PC-3 (cell line): Measurements from ENCODE around the gene ARID4A. TPM values are rescaled to one million over a fixed set of nuclear protein-coding genes. Genes with fewer than 3 reads are reported as not detected.

Experiments
- ATAC-seq: fragments of 200-7000 bp; cut with Tn5 transposase; 2 replicates; pipeline ENCODE4 v1.9.1; 2020; ENCODE audit warnings: mild to moderate bottlenecking, moderate library complexity
- BruUV-seq: library from RNA; stranded (reverse); fragments of 400-500 nt; replicated peaks from 2 replicates; lab custom pipeline; 2021; lab: Mats Ljungman, UMichigan
- CTCF ChIA-PET: fragments of 300-600 bp; sonication (Branson Sonifier 250); formaldehyde crosslinking; loops from one replicate; lab custom pipeline; 2022; ENCODE audit warnings: antibody characterized with exemption; lab: Charles Lee
- POLR2A ChIA-PET: fragments of 300-600 bp; sonication (Branson Sonifier 250); formaldehyde crosslinking; loops from one replicate; lab custom pipeline; 2022; ENCODE audit warnings: antibody characterized with exemption; ENCODE audit not compliant: unreplicated experiment; lab: Charles Lee
- DNase-seq: peaks from one replicate; pipeline ENCODE4 v3.0.0-alpha.2; 2015
- H2AFZ ChIP-seq: fragments of 300-600 bp; sonication (generic); 2 replicates; pipeline ENCODE4 v1.6.0; 2016; ENCODE audit warnings: antibody characterized with exemption, low read length
- H3F3A ChIP-seq: fragments of 300-600 bp; sonication (generic); one replicate; pipeline ENCODE4 v1.6.0; 2017; ENCODE audit warnings: antibody characterized with exemption, low read length, control low read depth, mild to moderate bottlenecking; ENCODE audit not compliant: unreplicated experiment
- H3K27ac ChIP-seq: fragments of 300-600 bp; sonication (generic); 2 replicates; pipeline ENCODE4 v1.5.1; 2016; ENCODE audit warnings: mild to moderate bottlenecking, low read length
- H3K27me3 ChIP-seq: fragments of 300-600 bp; sonication (generic); 2 replicates; pipeline ENCODE4 v1.6.1; 2016; ENCODE audit warnings: low read length, mixed read lengths
- H3K36me3 ChIP-seq: fragments of 300-600 bp; sonication (generic); 2 replicates; pipeline ENCODE4 v1.6.1; 2016; ENCODE audit warnings: low read depth, mixed run types, low read length, mixed read lengths
- H3K4me1 ChIP-seq: fragments of 300-600 bp; sonication (generic); 2 replicates; pipeline ENCODE4 v1.5.1; 2016; ENCODE audit warnings: low read length; ENCODE audit not compliant: insufficient read depth
- H3K4me2 ChIP-seq: fragments of 300-600 bp; sonication (generic); 2 replicates; pipeline ENCODE4 v1.6.0; 2016; ENCODE audit warnings: low read length
- H3K4me3 ChIP-seq: fragments of 300-600 bp; sonication (generic); 2 replicates; pipeline ENCODE4 v1.5.1; 2016; ENCODE audit warnings: mild to moderate bottlenecking, low read length, mixed read lengths
- H3K79me2 ChIP-seq: fragments of 300-600 bp; sonication (generic); 2 replicates; pipeline ENCODE4 v1.6.1; 2017; ENCODE audit warnings: low read length, mixed read lengths
- H3K9ac ChIP-seq: fragments of 300-600 bp; sonication (generic); 2 replicates; pipeline ENCODE4 v1.6.0; 2016; ENCODE audit warnings: mild to moderate bottlenecking, low read length
- H3K9me2 ChIP-seq: fragments of 300-600 bp; sonication (generic); replicated peaks from 2 replicates; pipeline ENCODE4 v1.6.1; 2016; ENCODE audit warnings: mixed run types, low read length, mixed read lengths
- H3K9me3 ChIP-seq: fragments of 300-600 bp; sonication (generic); 2 replicates; pipeline ENCODE4 v1.6.1; 2016; ENCODE audit warnings: low read length, mixed read lengths
- H4K20me1 ChIP-seq: fragments of 300-600 bp; sonication (generic); 2 replicates; pipeline ENCODE4 v1.6.1; 2016; ENCODE audit warnings: low read length, mixed read lengths
- EZH2 ChIP-seq: fragments of 300-600 bp; sonication (generic); IDR thresholded peaks from one replicate; pipeline ENCODE4 v1.6.1; 2017; ENCODE audit warnings: antibody characterized with exemption, mild to moderate bottlenecking, low read length; ENCODE audit not compliant: unreplicated experiment
- EZH2phosphoT487 ChIP-seq: fragments of 300-600 bp; sonication (generic); IDR thresholded peaks from 2 replicates; pipeline ENCODE4 v1.6.1; 2018; ENCODE audit warnings: mild to moderate bottlenecking, antibody characterized with exemption, low read length, borderline replicate concordance
- intact Hi-C: fragments of 100-400 bp; cut with micrococcal nuclease; formaldehyde crosslinking; loops from 2 replicates; pipeline ENCODE4 v1.9.0; 2023
- total RNA-seq: library from RNA; depleted of rRNA; stranded (reverse); fragments of >200 nt; gene quantifications from 2 replicates; pipeline ENCODE4 v1.2.3, GENCODE V29; 2014
- TF ChIP-seq, protein P1 (sequence below): fragments of 300-600 bp; sonication (generic); conservative IDR thresholded peaks from 2 replicates; pipeline ENCODE4 v1.5.1; 2017; ENCODE audit warnings: antibody characterized with exemption, low read depth, mild to moderate bottlenecking, low read length

Gene ARID4A
- total RNA-seq, 1 experiment from 2014 or later, result 7.3 TPM

DNA sequence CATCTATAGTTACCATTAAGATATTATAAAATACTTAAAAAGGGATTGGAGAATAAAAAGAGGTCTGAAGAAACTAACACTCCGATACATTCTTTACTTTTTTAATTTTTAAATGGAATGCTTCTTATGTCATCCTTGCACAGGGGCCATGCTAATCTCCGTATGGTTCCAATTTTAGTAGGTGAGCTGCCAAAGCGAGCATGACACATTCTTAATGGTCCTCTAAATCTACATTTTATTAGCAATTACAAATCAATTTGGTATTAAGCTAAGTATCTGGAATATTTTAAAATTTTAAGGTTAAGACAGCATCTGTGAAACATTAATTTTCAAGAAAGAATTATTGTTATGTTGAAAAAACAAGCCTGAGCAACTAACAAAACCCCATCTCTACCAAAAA, 6.2 kb upstream of the ARID4A start:
- Histone ChIP-seq H3K27ac (no peak overlapping the region), H3K36me3 (peaks cover 84% of the 10 kb centered on the region), H2AFZ (no peak overlapping the region), H3K27me3 (no peaks in the 10 kb centered on the region), H3K9me3 (no peaks in the 10 kb centered on the region), H4K20me1 (peaks cover 71% of the 10 kb centered on the region), H3K9me2 (no peaks in the 10 kb centered on the region), H3K9ac (no peak overlapping the region), H3K4me1 (peaks cover 7% of the 10 kb centered on the region), H3K79me2 (peaks cover 100% of the 10 kb centered on the region), H3K4me2 (no peak overlapping the region), H3F3A (no peaks in the 10 kb centered on the region), H3K4me3 (no peak overlapping the region)
- BruUV-seq, result no TSS peak
- intact Hi-C loops, result no loop called here
- TF ChIP-seq, protein P1, sequence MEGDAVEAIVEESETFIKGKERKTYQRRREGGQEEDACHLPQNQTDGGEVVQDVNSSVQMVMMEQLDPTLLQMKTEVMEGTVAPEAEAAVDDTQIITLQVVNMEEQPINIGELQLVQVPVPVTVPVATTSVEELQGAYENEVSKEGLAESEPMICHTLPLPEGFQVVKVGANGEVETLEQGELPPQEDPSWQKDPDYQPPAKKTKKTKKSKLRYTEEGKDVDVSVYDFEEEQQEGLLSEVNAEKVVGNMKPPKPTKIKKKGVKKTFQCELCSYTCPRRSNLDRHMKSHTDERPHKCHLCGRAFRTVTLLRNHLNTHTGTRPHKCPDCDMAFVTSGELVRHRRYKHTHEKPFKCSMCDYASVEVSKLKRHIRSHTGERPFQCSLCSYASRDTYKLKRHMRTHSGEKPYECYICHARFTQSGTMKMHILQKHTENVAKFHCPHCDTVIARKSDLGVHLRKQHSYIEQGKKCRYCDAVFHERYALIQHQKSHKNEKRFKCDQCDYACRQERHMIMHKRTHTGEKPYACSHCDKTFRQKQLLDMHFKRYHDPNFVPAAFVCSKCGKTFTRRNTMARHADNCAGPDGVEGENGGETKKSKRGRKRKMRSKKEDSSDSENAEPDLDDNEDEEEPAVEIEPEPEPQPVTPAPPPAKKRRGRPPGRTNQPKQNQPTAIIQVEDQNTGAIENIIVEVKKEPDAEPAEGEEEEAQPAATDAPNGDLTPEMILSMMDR, result no peak
- TF ChIP-seq EZH2phosphoT487, result no peak
- ChIA-PET CTCF (no interaction called here), POLR2A (no interaction called here)
- no peak for DNase-seq
- no peak for ATAC-seq

DNA sequence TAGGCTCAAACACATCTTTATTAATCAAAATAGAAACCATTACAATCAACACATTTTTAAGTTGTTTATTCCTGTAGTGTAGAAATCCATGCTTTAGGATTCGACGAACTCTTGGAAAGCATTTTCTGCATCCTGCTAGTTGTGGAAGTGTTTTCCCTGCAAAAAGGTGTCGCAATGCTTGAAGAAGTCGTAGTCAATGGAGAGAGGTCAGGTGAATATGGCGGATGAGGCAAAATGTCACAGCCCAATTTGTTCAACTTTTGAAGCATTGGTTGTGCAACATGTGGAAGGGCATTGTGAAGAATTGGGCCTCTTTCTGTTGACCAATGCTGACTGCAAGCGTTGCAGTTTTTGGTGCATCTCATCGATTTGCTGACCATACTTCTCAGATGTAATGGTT, 4.2 kb upstream of the ARID4A start:
- H3F3A ChIP-seq, result no peaks in the 10 kb centered on the region
- no peak overlapping the region for H2AFZ ChIP-seq
- peaks cover 60% of the 10 kb centered on the region for H4K20me1 ChIP-seq
- H3K9ac ChIP-seq, result no peak overlapping the region
- H3K27ac ChIP-seq, result no peak overlapping the region
- CTCF ChIA-PET, result no interaction called here
- DNase-seq, result no peak
- POLR2A ChIA-PET, result no interaction called here
- H3K4me3 ChIP-seq, result no peak overlapping the region
- peaks cover 7% of the 10 kb centered on the region for H3K4me1 ChIP-seq
- H3K36me3 ChIP-seq, result peaks cover 64% of the 10 kb centered on the region
- H3K27me3 ChIP-seq, result no peaks in the 10 kb centered on the region
- H3K9me3 ChIP-seq, result no peaks in the 10 kb centered on the region
- intact Hi-C loops, result no loop called here
- BruUV-seq, result no TSS peak
- no peak overlapping the region for H3K4me2 ChIP-seq
- peaks cover 92% of the 10 kb centered on the region for H3K79me2 ChIP-seq
- TF ChIP-seq EZH2 (no peak), EZH2phosphoT487 (no peak)
- TF ChIP-seq, protein P1, result no peak
- H3K9me2 ChIP-seq, result no peaks in the 10 kb centered on the region
- no peak for ATAC-seq

DNA sequence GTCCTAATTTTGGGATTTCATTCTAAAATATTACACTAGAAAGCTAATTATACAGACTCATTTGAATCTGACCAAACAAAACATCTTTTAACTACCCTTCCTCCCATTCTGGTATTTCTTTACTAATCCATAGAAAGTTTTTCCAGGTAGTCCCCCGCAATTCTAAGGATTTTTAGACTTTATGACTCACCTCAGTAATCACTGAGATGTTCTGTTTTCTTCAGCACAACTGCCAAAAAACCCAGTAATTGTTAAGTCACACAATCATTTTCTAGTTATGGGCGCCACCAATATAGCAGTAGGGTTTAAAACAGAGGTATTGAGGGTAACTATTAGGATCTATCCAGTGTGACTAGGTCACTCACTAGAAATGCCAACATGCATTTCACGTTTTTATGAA, 1.6 kb upstream of the ARID4A start:
- TF ChIP-seq EZH2phosphoT487, result no peak
- TF ChIP-seq, protein P1, result no peak
- no peak for TF ChIP-seq EZH2
- Histone ChIP-seq H3K9me3 (no peaks in the 10 kb centered on the region), H3K36me3 (peaks cover 44% of the 10 kb centered on the region), H3F3A (no peaks in the 10 kb centered on the region), H3K79me2 (peaks cover 89% of the 10 kb centered on the region), H3K9me2 (no peaks in the 10 kb centered on the region), H4K20me1 (peaks cover 52% of the 10 kb centered on the region), H2AFZ (no peak overlapping the region), H3K9ac (peak overlapping the region; percentile 79), H3K4me3 (peak overlapping the region; percentile 78), H3K27me3 (no peaks in the 10 kb centered on the region), H3K27ac (no peak overlapping the region; the same call in 1 of the 2 replicates), H3K4me1 (peaks cover 18% of the 10 kb centered on the region), H3K4me2 (peak overlapping the region; percentile 86)
- BruUV-seq, result no TSS peak
- intact Hi-C loops, result loop anchor here (2.0 kb wide), 1 partner anchor 16 kb away; no protein-coding TSS in a partner anchor
- peak; percentile 65 for DNase-seq
- CTCF ChIA-PET, result no interaction called here
- ATAC-seq, result no peak
- POLR2A ChIA-PET, result interaction anchor here (0.6 kb wide), 1 partner anchor 42 kb away, joined by 4 read pairs; no protein-coding TSS in a partner anchor
